HEK293 (cell line): ENCODE data around the gene AAR2.

Experiments used
- CTCF ChIA-PET: fragments of 350-600 bp; formaldehyde crosslinking; extraction: SDS; loops from one replicate; lab custom pipeline; 2021; ENCODE audit warnings: antibody characterized with exemption; lab: Yijun Ruan, JAX
- POLR2A ChIA-PET: fragments of 300-600 bp; formaldehyde crosslinking; extraction: SDS; loops from one replicate; lab custom pipeline; 2020; ENCODE audit warnings: antibody characterized with exemption, inconsistent platforms; lab: Yijun Ruan, JAX
- H3K27ac ChIP-seq: fragments of 200-500 bp; sonication (Bioruptor generic); 2 replicates; pipeline ENCODE4 v1.5.1; 2014; ENCODE audit warnings: low read depth, low read length, control low read depth, inconsistent platforms; ENCODE audit errors: extremely low read depth
- H3K36me3 ChIP-seq, 2 experiments: fragments of 200-500 bp in 1 of 2; sonication (Bioruptor generic) in 1 of 2; 1 replicate in 1 of 2; 2 replicates in 1 of 2; pipeline ENCODE4 v1.5.1; 2014 to 2017; ENCODE audit warnings: inconsistent platforms in 2 of 2, low read length in 2 of 2; ENCODE audit not compliant: control insufficient read depth in 2 of 2, insufficient read depth in 1 of 2
- H3K4me1 ChIP-seq: fragments of 200-500 bp; sonication (Bioruptor generic); 2 replicates; pipeline ENCODE4 v1.5.1; 2014; ENCODE audit warnings: mild to moderate bottlenecking, low read length, inconsistent platforms; ENCODE audit not compliant: control insufficient read depth, insufficient read depth
- H3K4me3 ChIP-seq: 2 replicates; pipeline ENCODE4 v1.5.1; 2011; ENCODE audit warnings: low read depth, mild to moderate bottlenecking, control low read depth, low read length, moderate library complexity
- H3K9me3 ChIP-seq: fragments of 200-500 bp; sonication (Bioruptor generic); 2 replicates; pipeline ENCODE4 v1.5.1; 2014; ENCODE audit warnings: low read depth, low read length, inconsistent platforms; ENCODE audit not compliant: control insufficient read depth, insufficient read depth
- EGR2 ChIP-seq: fragments of 450-650 bp; formaldehyde crosslinking; IDR thresholded peaks from 2 replicates; pipeline ENCODE4 v1.5.1; 2016; ENCODE audit warnings: low read depth, missing biosample characterization, missing genetic modification characterization
- SETDB1 ChIP-seq: IDR thresholded peaks from one replicate; pipeline ENCODE4 v1.6.1; 2017; ENCODE audit warnings: mild to moderate bottlenecking, low read length, moderate library complexity, mixed read lengths; ENCODE audit not compliant: insufficient read length
- ZBTB17 ChIP-seq: fragments of 450-650 bp; formaldehyde crosslinking; IDR thresholded peaks from 2 replicates; pipeline ENCODE4 v1.5.1; 2016; ENCODE audit warnings: missing biosample characterization, missing genetic modification characterization
- ZFP37 ChIP-seq: fragments of 450-650 bp; formaldehyde crosslinking; IDR thresholded peaks from 2 replicates; pipeline ENCODE4 v1.5.1; 2016; ENCODE audit warnings: missing biosample characterization, missing genetic modification characterization
- ZFP41 ChIP-seq: fragments of 450-650 bp; formaldehyde crosslinking; IDR thresholded peaks from 2 replicates; pipeline ENCODE4 v1.5.1; 2016; ENCODE audit warnings: missing biosample characterization, missing genetic modification characterization, borderline replicate concordance
- ZNF138 ChIP-seq: fragments of 450-650 bp; formaldehyde crosslinking; IDR thresholded peaks from 2 replicates; pipeline ENCODE4 v1.5.1; 2016; ENCODE audit warnings: missing biosample characterization, missing genetic modification characterization, borderline replicate concordance
- ZNF155 ChIP-seq: fragments of 450-650 bp; formaldehyde crosslinking; IDR thresholded peaks from 2 replicates; pipeline ENCODE4 v1.5.1; 2016; ENCODE audit warnings: missing biosample characterization, missing genetic modification characterization
- ZNF416 ChIP-seq: fragments of 450-650 bp; formaldehyde crosslinking; IDR thresholded peaks from 2 replicates; pipeline ENCODE4 v1.5.1; 2016; ENCODE audit warnings: missing biosample characterization, missing genetic modification characterization
- ZNF514 ChIP-seq: fragments of 450-650 bp; formaldehyde crosslinking; IDR thresholded peaks from 2 replicates; pipeline ENCODE4 v1.5.1; 2016; ENCODE audit warnings: missing biosample characterization, missing genetic modification characterization
- ZNF585B ChIP-seq: fragments of 450-650 bp; formaldehyde crosslinking; IDR thresholded peaks from 2 replicates; pipeline ENCODE4 v1.5.1; 2016; ENCODE audit warnings: missing biosample characterization, missing genetic modification characterization
- ZNF670 ChIP-seq: fragments of 450-650 bp; formaldehyde crosslinking; IDR thresholded peaks from 2 replicates; pipeline ENCODE4 v1.5.1; 2016; ENCODE audit warnings: missing biosample characterization, missing genetic modification characterization, low read depth
- ZSCAN4 ChIP-seq: fragments of 450-650 bp; formaldehyde crosslinking; IDR thresholded peaks from 2 replicates; pipeline ENCODE4 v1.5.1; 2017; ENCODE audit warnings: missing biosample characterization, missing genetic modification characterization
- TF ChIP-seq, protein P1 (sequence below): fragments of 450-650 bp; formaldehyde crosslinking; IDR thresholded peaks from 2 replicates; pipeline ENCODE4 v1.5.1; 2016; ENCODE audit warnings: missing biosample characterization, missing genetic modification characterization, borderline replicate concordance
- TF ChIP-seq, protein P2 (sequence below): fragments of 450-650 bp; formaldehyde crosslinking; IDR thresholded peaks from 2 replicates; pipeline ENCODE4 v1.5.1; 2017; ENCODE audit warnings: missing biosample characterization, missing genetic modification characterization
- TF ChIP-seq, protein P3 (sequence below): fragments of 450-650 bp; formaldehyde crosslinking; conservative IDR thresholded peaks from 2 replicates; pipeline ENCODE4 v1.5.1; 2016; ENCODE audit warnings: low read depth, missing biosample characterization, missing genetic modification characterization

Gene AAR2

DNA sequence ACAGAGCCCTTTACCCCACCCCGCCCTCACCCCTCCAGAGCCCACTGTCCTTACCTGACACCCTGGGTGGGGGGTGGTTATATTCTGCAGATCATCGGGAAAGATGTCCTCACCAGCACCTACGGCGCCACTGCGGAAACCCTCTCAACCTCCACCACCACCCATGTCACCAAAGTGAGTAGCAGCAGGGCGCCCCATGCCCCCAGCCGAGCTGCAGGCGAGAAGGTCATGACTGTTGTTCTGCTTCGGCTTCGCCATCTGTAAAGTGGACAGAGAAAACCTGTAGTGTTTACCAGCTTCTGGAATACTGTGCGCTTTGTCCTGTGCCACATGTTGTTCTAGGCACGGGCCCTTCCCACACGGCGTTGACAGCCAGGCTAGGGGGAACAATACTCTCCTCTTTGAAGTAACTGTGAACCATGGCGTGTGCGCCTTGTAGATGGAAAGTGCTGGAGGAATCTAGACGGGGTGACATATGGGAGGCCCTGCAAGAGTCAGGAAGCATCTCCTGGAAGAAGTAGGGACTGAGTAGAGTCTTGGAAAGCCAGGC lies 16.5 kb upstream of the AAR2 start (continued):
- TF ChIP-seq, protein P1, sequence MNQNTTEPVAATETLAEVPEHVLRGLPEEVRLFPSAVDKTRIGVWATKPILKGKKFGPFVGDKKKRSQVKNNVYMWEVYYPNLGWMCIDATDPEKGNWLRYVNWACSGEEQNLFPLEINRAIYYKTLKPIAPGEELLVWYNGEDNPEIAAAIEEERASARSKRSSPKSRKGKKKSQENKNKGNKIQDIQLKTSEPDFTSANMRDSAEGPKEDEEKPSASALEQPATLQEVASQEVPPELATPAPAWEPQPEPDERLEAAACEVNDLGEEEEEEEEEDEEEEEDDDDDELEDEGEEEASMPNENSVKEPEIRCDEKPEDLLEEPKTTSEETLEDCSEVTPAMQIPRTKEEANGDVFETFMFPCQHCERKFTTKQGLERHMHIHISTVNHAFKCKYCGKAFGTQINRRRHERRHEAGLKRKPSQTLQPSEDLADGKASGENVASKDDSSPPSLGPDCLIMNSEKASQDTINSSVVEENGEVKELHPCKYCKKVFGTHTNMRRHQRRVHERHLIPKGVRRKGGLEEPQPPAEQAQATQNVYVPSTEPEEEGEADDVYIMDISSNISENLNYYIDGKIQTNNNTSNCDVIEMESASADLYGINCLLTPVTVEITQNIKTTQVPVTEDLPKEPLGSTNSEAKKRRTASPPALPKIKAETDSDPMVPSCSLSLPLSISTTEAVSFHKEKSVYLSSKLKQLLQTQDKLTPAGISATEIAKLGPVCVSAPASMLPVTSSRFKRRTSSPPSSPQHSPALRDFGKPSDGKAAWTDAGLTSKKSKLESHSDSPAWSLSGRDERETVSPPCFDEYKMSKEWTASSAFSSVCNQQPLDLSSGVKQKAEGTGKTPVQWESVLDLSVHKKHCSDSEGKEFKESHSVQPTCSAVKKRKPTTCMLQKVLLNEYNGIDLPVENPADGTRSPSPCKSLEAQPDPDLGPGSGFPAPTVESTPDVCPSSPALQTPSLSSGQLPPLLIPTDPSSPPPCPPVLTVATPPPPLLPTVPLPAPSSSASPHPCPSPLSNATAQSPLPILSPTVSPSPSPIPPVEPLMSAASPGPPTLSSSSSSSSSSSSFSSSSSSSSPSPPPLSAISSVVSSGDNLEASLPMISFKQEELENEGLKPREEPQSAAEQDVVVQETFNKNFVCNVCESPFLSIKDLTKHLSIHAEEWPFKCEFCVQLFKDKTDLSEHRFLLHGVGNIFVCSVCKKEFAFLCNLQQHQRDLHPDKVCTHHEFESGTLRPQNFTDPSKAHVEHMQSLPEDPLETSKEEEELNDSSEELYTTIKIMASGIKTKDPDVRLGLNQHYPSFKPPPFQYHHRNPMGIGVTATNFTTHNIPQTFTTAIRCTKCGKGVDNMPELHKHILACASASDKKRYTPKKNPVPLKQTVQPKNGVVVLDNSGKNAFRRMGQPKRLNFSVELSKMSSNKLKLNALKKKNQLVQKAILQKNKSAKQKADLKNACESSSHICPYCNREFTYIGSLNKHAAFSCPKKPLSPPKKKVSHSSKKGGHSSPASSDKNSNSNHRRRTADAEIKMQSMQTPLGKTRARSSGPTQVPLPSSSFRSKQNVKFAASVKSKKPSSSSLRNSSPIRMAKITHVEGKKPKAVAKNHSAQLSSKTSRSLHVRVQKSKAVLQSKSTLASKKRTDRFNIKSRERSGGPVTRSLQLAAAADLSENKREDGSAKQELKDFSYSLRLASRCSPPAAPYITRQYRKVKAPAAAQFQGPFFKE (tag by site-specific recombination), result no peak
- no peak for TF ChIP-seq ZFP37
- TF ChIP-seq ZFP41, result no peak
- no peak for TF ChIP-seq ZNF670 (tag by site-specific recombination)
- no peak for TF ChIP-seq ZNF514 (tag by site-specific recombination)
- TF ChIP-seq ZNF155 (tag by site-specific recombination), result no peak
- TF ChIP-seq ZNF585B (tag by site-specific recombination), result no peak
- no peak for TF ChIP-seq ZNF416
- TF ChIP-seq ZNF138 (tag by site-specific recombination), result no peak
- TF ChIP-seq, protein P2, sequence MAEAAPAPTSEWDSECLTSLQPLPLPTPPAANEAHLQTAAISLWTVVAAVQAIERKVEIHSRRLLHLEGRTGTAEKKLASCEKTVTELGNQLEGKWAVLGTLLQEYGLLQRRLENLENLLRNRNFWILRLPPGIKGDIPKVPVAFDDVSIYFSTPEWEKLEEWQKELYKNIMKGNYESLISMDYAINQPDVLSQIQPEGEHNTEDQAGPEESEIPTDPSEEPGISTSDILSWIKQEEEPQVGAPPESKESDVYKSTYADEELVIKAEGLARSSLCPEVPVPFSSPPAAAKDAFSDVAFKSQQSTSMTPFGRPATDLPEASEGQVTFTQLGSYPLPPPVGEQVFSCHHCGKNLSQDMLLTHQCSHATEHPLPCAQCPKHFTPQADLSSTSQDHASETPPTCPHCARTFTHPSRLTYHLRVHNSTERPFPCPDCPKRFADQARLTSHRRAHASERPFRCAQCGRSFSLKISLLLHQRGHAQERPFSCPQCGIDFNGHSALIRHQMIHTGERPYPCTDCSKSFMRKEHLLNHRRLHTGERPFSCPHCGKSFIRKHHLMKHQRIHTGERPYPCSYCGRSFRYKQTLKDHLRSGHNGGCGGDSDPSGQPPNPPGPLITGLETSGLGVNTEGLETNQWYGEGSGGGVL (tag by site-specific recombination), result no peak
- TF ChIP-seq SETDB1, result no peak

- H3K27ac ChIP-seq, result no peak overlapping the region
- POLR2A ChIA-PET, result no interaction called here
- no peak overlapping the region for H3K4me3 ChIP-seq
- H3K9me3 ChIP-seq, result no peaks in the 10 kb centered on the region
- CTCF ChIA-PET, result no interaction called here
- TF ChIP-seq EGR2 (peak; percentile 80), ZNF138 (tag by site-specific recombination) (no peak)
- H3K36me3 ChIP-seq, result peaks cover 0 to 19% of the 10 kb centered on the region in 2 experiments; a peak in 1 of 3 replicates
- no peaks in the 10 kb centered on the region for H3K4me1 ChIP-seq
Observed at GRCh38 chr20:36225666-36226065, 10.6 kb upstream of the AAR2 start.

GRCh38 chr20:36228770-36229169 lies 7.5 kb upstream of the AAR2 start:
- peaks cover 0 to 12% of the 10 kb centered on the region in 2 experiments; a peak in 1 of 3 replicates for H3K36me3 ChIP-seq

More at GRCh38 chr20:36228770-36229169, 7.5 kb upstream of the AAR2 start:
- TF ChIP-seq ZBTB17 (tag by site-specific recombination), result peak; percentile 57; the same call in 1 of the 2 replicates
- no peak for TF ChIP-seq ZSCAN4
- TF ChIP-seq, protein P3, sequence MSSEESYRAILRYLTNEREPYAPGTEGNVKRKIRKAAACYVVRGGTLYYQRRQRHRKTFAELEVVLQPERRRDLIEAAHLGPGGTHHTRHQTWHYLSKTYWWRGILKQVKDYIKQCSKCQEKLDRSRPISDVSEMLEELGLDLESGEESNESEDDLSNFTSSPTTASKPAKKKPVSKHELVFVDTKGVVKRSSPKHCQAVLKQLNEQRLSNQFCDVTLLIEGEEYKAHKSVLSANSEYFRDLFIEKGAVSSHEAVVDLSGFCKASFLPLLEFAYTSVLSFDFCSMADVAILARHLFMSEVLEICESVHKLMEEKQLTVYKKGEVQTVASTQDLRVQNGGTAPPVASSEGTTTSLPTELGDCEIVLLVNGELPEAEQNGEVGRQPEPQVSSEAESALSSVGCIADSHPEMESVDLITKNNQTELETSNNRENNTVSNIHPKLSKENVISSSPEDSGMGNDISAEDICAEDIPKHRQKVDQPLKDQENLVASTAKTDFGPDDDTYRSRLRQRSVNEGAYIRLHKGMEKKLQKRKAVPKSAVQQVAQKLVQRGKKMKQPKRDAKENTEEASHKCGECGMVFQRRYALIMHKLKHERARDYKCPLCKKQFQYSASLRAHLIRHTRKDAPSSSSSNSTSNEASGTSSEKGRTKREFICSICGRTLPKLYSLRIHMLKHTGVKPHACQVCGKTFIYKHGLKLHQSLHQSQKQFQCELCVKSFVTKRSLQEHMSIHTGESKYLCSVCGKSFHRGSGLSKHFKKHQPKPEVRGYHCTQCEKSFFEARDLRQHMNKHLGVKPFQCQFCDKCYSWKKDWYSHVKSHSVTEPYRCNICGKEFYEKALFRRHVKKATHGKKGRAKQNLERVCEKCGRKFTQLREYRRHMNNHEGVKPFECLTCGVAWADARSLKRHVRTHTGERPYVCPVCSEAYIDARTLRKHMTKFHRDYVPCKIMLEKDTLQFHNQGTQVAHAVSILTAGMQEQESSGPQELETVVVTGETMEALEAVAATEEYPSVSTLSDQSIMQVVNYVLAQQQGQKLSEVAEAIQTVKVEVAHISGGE (tag by site-specific recombination), result no peak
- no peaks in the 10 kb centered on the region for H3K9me3 ChIP-seq
- H3K27ac ChIP-seq, result no peak overlapping the region
- CTCF ChIA-PET, result interaction anchor here (0.5 kb wide), 1 partner anchor 268 kb away, joined by 3 read pairs; no protein-coding TSS in a partner anchor
- H3K4me3 ChIP-seq, result no peak overlapping the region
- H3K4me1 ChIP-seq, result no peaks in the 10 kb centered on the region
- POLR2A ChIA-PET, result no interaction called here
